NCI-H1105 (cell line): ENCODE results near the gene FCHSD2.
A peak's percentile ranks its signal among the peaks of the same experiment; 100 is the strongest.

Source experiments
- DNase-seq: peaks from one replicate; lab custom pipeline; 2025; lab: John Stamatoyannopoulos, UW

FCHSD2 gene

DNA sequence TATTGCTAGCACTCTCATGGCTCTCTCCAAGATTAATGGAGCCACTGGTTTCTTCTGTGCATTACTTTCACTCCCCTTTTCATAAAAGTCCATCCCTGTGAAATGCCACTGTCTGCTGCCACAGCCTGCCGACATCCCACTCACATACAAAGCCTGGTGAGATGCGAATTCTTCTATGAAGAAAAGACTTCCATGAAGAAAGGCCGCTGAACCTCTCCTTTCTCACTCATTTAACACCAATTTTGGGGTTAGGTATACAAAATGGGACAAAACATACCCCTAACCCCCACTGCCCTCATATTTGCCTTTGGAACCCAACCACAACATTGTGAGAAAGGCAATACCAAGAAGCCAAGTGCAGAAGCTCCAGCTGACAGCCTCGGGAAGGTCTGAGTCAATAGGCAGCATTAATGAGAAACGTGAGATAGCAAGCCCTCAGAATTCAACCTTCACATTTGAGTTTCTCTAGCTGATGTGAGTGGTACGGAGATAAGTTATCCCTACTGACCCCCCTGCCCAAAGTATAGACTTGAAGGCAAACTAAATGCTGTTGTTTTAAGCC is 171.5 kb downstream of the FCHSD2 start:
- no peak for DNase-seq

DNA sequence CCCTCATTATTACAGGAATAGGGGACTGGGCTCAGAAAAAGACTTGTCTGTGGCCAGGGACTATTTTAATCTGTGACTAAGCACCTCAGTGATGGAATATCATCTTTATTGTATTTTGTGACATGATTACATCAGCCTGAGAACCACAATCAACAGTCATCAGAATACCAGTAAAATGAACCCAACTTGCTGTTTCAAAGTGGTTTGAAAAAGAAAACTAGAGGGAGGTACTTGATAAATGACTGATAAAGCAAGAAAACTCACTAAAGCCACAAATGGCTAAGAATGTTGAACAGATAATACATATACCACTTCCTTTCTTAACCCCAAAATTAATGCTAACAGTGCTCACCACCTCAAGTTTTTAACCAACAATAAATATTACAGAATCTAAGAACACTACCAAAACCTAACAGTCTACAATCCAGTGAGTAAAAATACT is 172.2 kb downstream of the FCHSD2 start:
- DNase-seq: no peak

GRCh38 chr11:72968390-72968789 is 173.7 kb downstream of the FCHSD2 start:
- DNase-seq: no peak

DNA sequence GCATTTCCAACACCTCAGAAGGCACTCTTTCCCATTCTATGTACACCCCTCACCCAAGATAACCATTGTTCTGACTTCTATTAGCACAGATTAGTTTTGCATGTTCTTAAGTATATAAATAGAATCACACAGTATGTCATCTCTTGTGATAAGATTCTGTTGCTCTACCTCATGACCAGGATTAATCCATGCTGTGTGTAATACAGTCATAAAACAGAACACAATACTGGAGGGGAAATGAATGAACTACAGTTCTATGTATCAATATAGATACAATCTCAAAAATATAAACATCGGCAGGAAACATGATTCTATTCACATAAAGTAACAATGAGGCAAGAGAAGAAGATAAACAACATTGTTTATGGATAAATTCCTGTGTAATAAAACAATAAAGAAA is 176.4 kb downstream of the FCHSD2 start:
- no peak for DNase-seq

DNA sequence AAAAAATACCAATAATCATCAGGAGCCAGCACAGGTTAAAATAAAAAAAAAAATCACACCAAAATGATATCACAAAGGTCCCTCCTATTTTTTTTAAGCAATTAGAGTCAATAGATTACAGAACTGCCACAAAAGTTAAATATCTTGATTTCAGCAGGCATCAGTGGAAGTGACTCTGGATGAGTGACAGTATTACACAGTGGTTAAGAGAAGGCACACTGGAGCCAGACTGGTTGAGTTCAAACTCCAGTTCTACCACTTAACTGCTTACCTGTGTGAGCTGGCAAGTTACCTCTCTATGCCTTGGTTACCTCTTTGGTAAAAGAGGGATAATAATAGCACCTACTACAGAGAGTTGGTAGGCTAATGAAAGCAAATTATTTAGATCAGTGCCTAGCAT is 179.4 kb downstream of the FCHSD2 start:
- no peak for DNase-seq

DNA sequence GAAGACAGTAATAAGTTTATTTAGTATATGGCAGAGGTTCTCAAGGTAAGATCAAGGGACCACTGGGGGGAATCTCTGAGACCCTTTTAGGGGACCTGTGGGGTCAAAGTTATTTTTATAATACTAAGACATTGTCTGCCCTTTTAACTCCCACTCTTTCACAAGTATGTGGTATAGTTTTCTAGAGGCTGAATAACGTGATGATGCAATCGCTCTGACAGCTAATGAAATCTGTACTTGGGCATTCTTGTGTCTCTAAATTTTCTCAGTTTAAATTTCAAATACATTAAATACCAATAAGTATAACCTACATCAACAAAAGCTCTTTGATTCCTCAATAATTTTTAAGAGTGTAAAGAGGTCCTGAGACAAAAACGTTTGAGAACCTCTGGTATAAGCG is 180.0 kb downstream of the FCHSD2 start:
- DNase-seq: no peak

GRCh38 chr11:72959998-72960731 is 182.0 kb downstream of the FCHSD2 start:
- no peak for DNase-seq

GRCh38 chr11:72958791-72959190 is 183.3 kb downstream of the FCHSD2 start:
- no peak for DNase-seq

DNA sequence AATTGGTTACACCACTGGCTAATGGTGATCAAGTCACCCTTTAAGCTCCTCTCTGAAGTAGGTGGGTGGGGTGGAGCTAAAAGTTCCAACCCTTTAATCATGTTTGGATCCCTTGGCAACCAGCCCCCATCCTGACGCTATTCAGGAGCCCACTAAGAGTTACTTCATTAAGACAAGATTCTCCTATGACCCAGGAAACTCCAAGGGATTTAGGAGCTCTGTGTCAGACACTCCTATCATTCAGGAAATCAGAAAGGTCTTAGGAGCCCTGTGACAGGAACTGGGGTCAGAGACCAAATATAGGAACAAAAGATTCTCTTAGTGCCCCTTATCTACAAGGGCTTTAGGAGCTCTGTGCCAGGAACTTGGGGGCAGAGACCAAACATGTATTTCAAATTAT is 186.7 kb downstream of the FCHSD2 start:
- no peak for DNase-seq

GRCh38 chr11:72954860-72955259 is 187.3 kb downstream of the FCHSD2 start:
- no peak for DNase-seq

DNA sequence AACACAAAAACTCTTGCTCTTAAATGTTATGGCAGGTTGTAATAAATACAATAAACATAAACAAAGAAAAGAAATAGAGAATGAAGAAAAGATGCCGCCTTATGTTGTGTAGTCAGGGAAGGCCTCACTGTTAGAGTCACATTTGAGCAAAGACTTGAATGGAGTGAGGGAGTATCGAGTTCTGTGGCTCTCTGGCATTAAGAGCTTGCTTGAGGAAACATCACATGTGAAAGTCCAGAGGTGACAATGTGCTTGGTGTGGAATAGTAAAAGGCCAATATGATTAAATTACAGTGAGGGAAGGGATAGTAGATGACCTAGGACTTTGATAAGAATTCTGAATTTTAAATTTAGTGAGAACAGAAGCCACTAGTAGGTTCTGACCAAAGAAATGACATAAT is 188.5 kb downstream of the FCHSD2 start:
- no peak for DNase-seq

DNA sequence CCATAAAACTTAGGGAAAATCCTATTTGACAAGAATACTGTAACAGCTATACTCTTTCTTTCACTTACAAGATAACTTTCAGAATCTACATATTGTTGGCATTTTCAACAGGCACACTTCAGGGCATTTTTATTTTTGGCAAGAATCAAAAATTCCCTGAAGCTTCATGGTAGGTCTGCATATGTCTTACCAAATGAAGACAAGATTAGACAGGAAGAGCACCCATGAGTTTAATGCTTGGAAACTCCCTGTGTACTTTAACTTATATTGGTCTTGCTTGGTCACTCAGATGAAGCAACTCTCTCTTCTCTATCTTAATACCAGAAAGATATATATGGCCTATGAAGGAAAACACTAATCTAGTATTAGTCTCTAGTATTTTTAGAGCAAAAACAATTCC is 190.2 kb downstream of the FCHSD2 start:
- no peak for DNase-seq

DNA sequence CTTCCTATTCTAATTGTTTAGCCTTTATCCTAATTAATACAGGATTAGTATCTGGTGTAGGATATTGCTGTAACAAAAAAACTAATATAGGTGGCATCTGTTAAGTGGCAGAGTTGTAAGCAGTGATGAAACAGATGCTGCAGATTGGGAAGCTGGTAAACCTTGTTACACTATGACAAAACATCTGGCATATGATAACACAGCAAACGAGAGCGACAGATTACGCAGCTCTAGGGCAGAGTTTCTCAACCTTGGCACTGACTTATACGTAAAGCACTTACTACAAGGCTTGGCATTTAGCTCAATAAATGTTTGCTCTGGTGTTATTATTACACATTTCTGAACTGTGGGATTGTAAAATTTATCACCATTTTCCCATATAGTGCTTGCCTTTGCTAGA is 190.9 kb downstream of the FCHSD2 start:
- DNase-seq: no peak

DNA sequence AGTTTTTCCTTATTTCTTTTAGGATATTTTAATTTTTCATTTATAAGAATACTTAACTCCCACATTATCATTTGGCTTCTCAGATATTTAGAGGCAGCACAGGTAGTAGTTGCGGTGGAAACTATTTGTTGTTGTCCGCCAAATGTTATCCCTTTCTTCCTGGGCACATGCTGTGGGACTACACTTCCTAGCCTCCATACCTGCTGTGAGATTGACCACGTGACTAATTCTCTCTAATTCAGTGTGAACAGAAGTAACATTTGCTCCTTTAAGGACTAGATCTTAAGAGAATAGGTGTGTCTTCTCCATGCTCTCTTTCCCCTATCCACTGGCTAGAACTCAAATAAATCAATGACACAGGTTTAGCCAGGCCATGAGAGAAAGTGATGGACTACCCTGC is 191.4 kb downstream of the FCHSD2 start:
- DNase-seq: no peak

- DNase-seq: no peak
Measured at GRCh38 chr11:72947229-72947628, 194.9 kb downstream of the FCHSD2 start.

GRCh38 chr11:72943664-72944063 is 198.5 kb downstream of the FCHSD2 start:
- no peak for DNase-seq

GRCh38 chr11:72940417-72940816 is 201.7 kb downstream of the FCHSD2 start:
- no peak for DNase-seq

- DNase-seq: no peak
Measured at GRCh38 chr11:72939031-72939430, 203.1 kb downstream of the FCHSD2 start.

DNA sequence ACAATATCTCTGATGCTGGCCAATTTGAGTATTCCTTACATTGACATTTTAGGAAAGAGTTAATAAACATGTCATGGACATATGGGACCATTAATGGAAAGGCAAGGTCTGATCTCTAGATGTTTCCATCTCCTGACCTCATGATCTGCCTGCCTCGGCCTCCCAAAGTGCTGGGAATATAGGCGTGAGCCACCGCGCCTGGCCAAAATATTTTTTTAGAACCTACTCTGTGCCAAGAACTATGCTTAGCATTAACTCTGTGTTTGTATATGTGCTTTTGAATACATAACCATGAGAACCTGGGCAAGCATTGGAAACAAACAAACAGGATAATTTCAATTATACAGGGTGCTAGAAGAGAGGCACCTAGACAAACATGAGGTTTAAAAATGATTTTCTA is 204.7 kb downstream of the FCHSD2 start:
- DNase-seq: no peak

GRCh38 chr11:72935700-72936099 is 206.4 kb downstream of the FCHSD2 start:
- no peak for DNase-seq

GRCh38 chr11:72932132-72932570 is 210.0 kb downstream of the FCHSD2 start:
- DNase-seq: no peak

DNA sequence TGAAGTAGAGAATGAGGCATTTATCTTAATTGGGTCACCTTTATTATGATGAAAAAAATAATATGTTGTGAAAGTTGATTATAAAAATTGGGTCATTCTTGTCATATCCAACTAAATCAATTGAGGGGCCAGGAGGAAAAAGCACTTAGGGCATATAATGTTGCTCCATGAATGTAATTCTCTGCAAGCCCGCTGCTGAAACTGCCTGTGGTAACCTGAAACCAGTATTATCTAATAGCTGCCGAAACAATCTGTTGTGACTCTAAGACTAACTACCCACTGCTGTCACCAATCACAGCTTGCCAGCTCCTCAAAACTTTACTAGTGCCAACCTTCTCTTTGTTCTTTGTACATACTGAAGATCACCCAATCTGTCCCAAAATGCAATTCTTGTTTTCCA is 212.1 kb downstream of the FCHSD2 start:
- peak; percentile 36 for DNase-seq

DNA sequence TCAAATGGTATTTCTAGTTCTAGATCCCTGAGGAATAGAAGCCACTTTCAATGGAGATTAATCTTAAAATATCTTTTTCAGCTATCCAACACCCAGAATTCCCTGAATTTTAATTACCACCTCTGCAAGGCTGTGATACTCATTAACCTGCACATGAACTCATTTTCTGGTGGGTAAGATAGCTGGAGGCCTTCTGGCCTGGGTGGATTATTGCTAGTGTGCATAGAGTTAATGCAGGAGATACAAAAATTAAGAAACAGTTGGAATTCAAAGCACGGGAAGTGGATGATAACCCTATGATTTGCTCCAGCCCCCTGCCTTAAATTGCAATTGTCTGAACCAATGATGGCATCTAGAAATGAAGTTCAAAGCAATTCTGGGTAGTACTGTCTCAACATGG is 212.9 kb downstream of the FCHSD2 start:
- DNase-seq: no peak

- DNase-seq: no peak
Measured at GRCh38 chr11:72927380-72927779, 214.7 kb downstream of the FCHSD2 start.
